K562 (cell line): ENCODE data around the gene TLR8. TPM values are rescaled to one million over a fixed set of nuclear protein-coding genes. Genes with fewer than 3 reads are reported as not detected.

Experiments
- ATAC-seq: fragments of 200-7000 bp; cut with Tn5 transposase; 3 replicates; pipeline ENCODE4 v1.9.1; 2020; ENCODE audit warnings: moderate library complexity
- BruUV-seq: library from RNA; stranded (reverse); fragments of 400-500 nt; replicated peaks from 2 replicates; lab custom pipeline; 2021; lab: Mats Ljungman, UMichigan
- CTCF ChIA-PET: fragments of 300-600 bp; formaldehyde crosslinking; extraction: SDS; loops from one replicate; lab custom pipeline; 2021; ENCODE audit warnings: low intra/inter-chr PET ratio; lab: Yijun Ruan, JAX
- POLR2A ChIA-PET: fragments of 300-600, 350-650 bp; sonication (Branson Sonifier 250); formaldehyde crosslinking; extraction: SDS; loops from one replicate; lab custom pipeline; 2021; ENCODE audit warnings: antibody characterized with exemption, inconsistent platforms; lab: Yijun Ruan, JAX
- DNase-seq, 4 experiments: peaks; one replicate each; pipeline versions ENCODE4 v3.0.0 to v3.0.0-alpha.2; 2011 to 2018; ENCODE audit warnings: low spot score in 3 of 4, mixed read lengths in 3 of 4; ENCODE audit errors: extremely low read depth in 1 of 4
- FAIRE-seq: peaks from 2 replicates; lab custom pipeline; 2011; peaks lifted over from hg19 to GRCh38; lab: Jason Lieb, UNC
- H2AFZ ChIP-seq: 2 replicates; pipeline ENCODE4 v1.6.0; 2011; ENCODE audit warnings: low read depth, low read length, control low read depth, inconsistent platforms
- H3K27ac ChIP-seq: fragments of 200-600 bp; 3 replicates; pipeline ENCODE4 v1.8.0; 2011; ENCODE audit warnings: low read depth, mild to moderate bottlenecking, control low read depth, inconsistent platforms, low read length, moderate library complexity, mixed read lengths; ENCODE audit errors: extremely low read depth
- H3K27me3 ChIP-seq, 2 experiments: fragments of 300-600 bp in 1 of 2; 2 replicates in 1 of 2; 3 replicates in 1 of 2; pipeline versions ENCODE4 v1.6.0 to v1.8.0; 2011; ENCODE audit warnings: inconsistent platforms in 2 of 2, low read length in 2 of 2, mild to moderate bottlenecking in 1 of 2, mixed read lengths in 1 of 2, moderate library complexity in 1 of 2; ENCODE audit not compliant: control insufficient read depth in 2 of 2, insufficient read depth in 2 of 2
- H3K36me3 ChIP-seq: fragments of 300-600 bp; 3 replicates; pipeline ENCODE4 v1.8.0; 2011; ENCODE audit warnings: mild to moderate bottlenecking, low read length, inconsistent platforms; ENCODE audit not compliant: control insufficient read depth, insufficient read depth
- H3K4me1 ChIP-seq, 2 experiments: fragments of 200-600 bp in 1 of 2; replicated peaks in 1 of 2; 2 replicates in 1 of 2; 3 replicates in 1 of 2; pipeline versions ENCODE4 v1.5.1 to v1.8.0; 2011; ENCODE audit warnings: inconsistent platforms in 2 of 2, low read length in 2 of 2, mild to moderate bottlenecking in 1 of 2, mixed read lengths in 1 of 2, moderate library complexity in 1 of 2; ENCODE audit not compliant: control insufficient read depth in 2 of 2, insufficient read depth in 2 of 2
- H3K4me2 ChIP-seq: 2 replicates; pipeline ENCODE4 v1.6.1; 2011; ENCODE audit warnings: low read length, control low read depth, inconsistent platforms, mixed read lengths; ENCODE audit not compliant: insufficient read depth
- H3K4me3 ChIP-seq: fragments of 200-600 bp; sonication (generic), shearing (Covaris generic); 2 replicates; pipeline ENCODE4 v1.5.1; 2016; ENCODE audit warnings: control low read depth, inconsistent platforms
- H3K79me2 ChIP-seq: fragments of 200-600 bp; 3 replicates; pipeline ENCODE4 v1.8.0; 2011; ENCODE audit warnings: low read length, inconsistent platforms; ENCODE audit not compliant: control insufficient read depth, insufficient read depth
- H3K9ac ChIP-seq, 2 experiments: 2 replicates each; pipeline versions ENCODE4 v1.6.0 to v1.6.1; 2011; ENCODE audit warnings: low read depth in 2 of 2, low read length in 2 of 2, control low read depth in 1 of 2, inconsistent platforms in 1 of 2, mild to moderate bottlenecking in 1 of 2, mixed read lengths in 1 of 2; ENCODE audit not compliant: insufficient read depth in 1 of 2
- H3K9me1 ChIP-seq: one replicate; pipeline ENCODE4 v1.6.0; 2011; ENCODE audit warnings: inconsistent platforms, mild to moderate bottlenecking, low read length, moderate library complexity; ENCODE audit not compliant: control insufficient read depth, insufficient read depth
- H3K9me3 ChIP-seq: replicated peaks from 2 replicates; pipeline ENCODE4 v1.5.1; 2011; ENCODE audit warnings: low read depth, low read length, inconsistent platforms; ENCODE audit not compliant: control insufficient read depth, insufficient read depth
- H4K20me1 ChIP-seq: replicated peaks from 2 replicates; pipeline ENCODE4 v1.6.1; 2011; ENCODE audit warnings: low read length, inconsistent platforms, mixed read lengths; ENCODE audit not compliant: control insufficient read depth, insufficient read depth
- CBX3 ChIP-seq, 2 experiments: IDR thresholded peaks; 1 replicate in 1 of 2; 2 replicates in 1 of 2; pipeline ENCODE4 v1.6.1; 2012; ENCODE audit warnings: inconsistent platforms in 2 of 2, low read length in 2 of 2, borderline replicate concordance in 1 of 2, control low read depth in 1 of 2
- CHD4 ChIP-seq: fragments of 200-600 bp; sonication (generic); IDR thresholded peaks from 3 replicates; pipeline ENCODE4 v1.6.1; 2012; ENCODE audit warnings: low read depth, mild to moderate bottlenecking, mixed read lengths, low read length, inconsistent platforms; ENCODE audit not compliant: insufficient read depth, insufficient replicate concordance, poor library complexity, severe bottlenecking
- CTCF ChIP-seq, 3 experiments: IDR thresholded peaks in 2 of 3; conservative IDR thresholded peaks in 1 of 3; 2 replicates each; pipeline ENCODE4 v1.5.1; 2011 to 2012; ENCODE audit warnings: low read length in 3 of 3, mild to moderate bottlenecking in 3 of 3, control low read depth in 2 of 3, improper control_type of control experiment in 1 of 3, inconsistent platforms in 1 of 3, low read depth in 1 of 3, mixed read lengths in 1 of 3, moderate library complexity in 1 of 3; ENCODE audit not compliant: insufficient read depth in 2 of 3
- EGR1 ChIP-seq: fragments of 450-650 bp; conservative IDR thresholded peaks from 2 replicates; pipeline ENCODE4 v1.6.1; 2017; ENCODE audit warnings: mild to moderate bottlenecking
- MNT ChIP-seq, 2 experiments: fragments of 450-650 bp; conservative IDR thresholded peaks; 2 replicates each; pipeline ENCODE4 v1.6.1; 2017; ENCODE audit warnings: mild to moderate bottlenecking in 2 of 2, moderate library complexity in 2 of 2
- SNRNP70 ChIP-seq: fragments of 200-400 bp; formaldehyde crosslinking; optimal IDR thresholded peaks from 2 replicates; pipeline ENCODE3; 2017; ENCODE audit warnings: low read depth, low read length
- TFAM ChIP-seq: fragments of 250-450 bp; sonication (Bioruptor Pico); conservative IDR thresholded peaks from 2 replicates; pipeline ENCODE4 v1.5.0; 2021; ENCODE audit warnings: mild to moderate bottlenecking, moderate library complexity
- WGBS: fragments of 100-300 bp; shearing (Covaris generic); methylation state at CpG from one replicate; pipeline ENCODE4 v1.1.6; 2016; ENCODE audit warnings: low coverage, mixed read lengths; ENCODE audit not compliant: insufficient coverage; ENCODE audit errors: missing lambda C conversion rate; 5-methylcytosine and 5-hydroxymethylcytosine counted together
- in situ Hi-C: fragments of 300-500 bp; cut with MboI; formaldehyde crosslinking; loops from 4 replicates; pipeline ENCODE4 v1.15.0; 2018; ENCODE audit warnings: inconsistent platforms, mixed read lengths
- intact Hi-C: fragments of 100-400 bp; cut with micrococcal nuclease; formaldehyde crosslinking; loops from 2 replicates; pipeline ENCODE4 v1.14.2; 2022
- polyA plus RNA-seq, 8 experiments: library from polyadenylated mRNA; depleted of rRNA in 4 of 8; stranded (reverse) in 5 of 8; unstranded in 3 of 8; fragments of >200 nt; fragmentation: Nextera tagmentation in 2 of 8; fragmentation: Illumina TruSeq in 1 of 8; extraction: Ambion mirVana in 2 of 8; extraction: Trizol in 1 of 8; gene quantifications; 2 replicates each; pipeline versions ENCODE4 v1.2.1 to v1.2.3, GENCODE V29; 2011 to 2014; ENCODE audit warnings: inconsistent platforms in 1 of 8, missing spikeins in 1 of 8
- total RNA-seq, 7 experiments: library from RNA; depleted of rRNA in 6 of 7; stranded (reverse); fragments of >200 nt in 6 of 7; fragmentation: Illumina TruSeq in 2 of 7; extraction: Trizol in 2 of 7; gene quantifications; 2 replicates each; pipeline versions ENCODE4 v1.2.1 to v1.2.3, GENCODE V29; 2011 to 2021; ENCODE audit warnings: low replicate concordance in 1 of 7
- TF ChIP-seq, protein P1 (sequence below): fragments of 250-450 bp; sonication (Bioruptor Pico); IDR thresholded peaks from 2 replicates; pipeline ENCODE4 v1.4.0; 2020; ENCODE audit warnings: mild to moderate bottlenecking, moderate library complexity
- TF ChIP-seq, protein P2 (sequence below): IDR thresholded peaks from 2 replicates; pipeline ENCODE4 v1.6.1; 2011; ENCODE audit warnings: borderline replicate concordance, low read depth, mild to moderate bottlenecking, moderate library complexity, low read length; ENCODE audit not compliant: insufficient read depth, poor library complexity, severe bottlenecking

Gene TLR8
- total and polyA plus RNA-seq, 9 of the 15 experiments (the other 6 are each of a cell fraction or from before 2014, with no cell fraction given): not detected

- no peaks in the 10 kb centered on the region for H3K36me3 ChIP-seq
- WGBS: 2% methylated on average over 11 of the region's 12 CpGs
- CTCF ChIA-PET: interaction anchor here (0.9 to 2.1 kb wide), 2 partner anchors 80 to 123 kb away, joined by 8 to 11 read pairs; no protein-coding TSS in a partner anchor
- H3K4me1 ChIP-seq: no peaks in the 10 kb centered on the region
- H3K9me3 ChIP-seq: no peaks in the 10 kb centered on the region
- H3K9me1 ChIP-seq: no peaks in the 10 kb centered on the region
- POLR2A ChIA-PET: no interaction called here
- no peak overlapping the region for H3K4me3 ChIP-seq
- no peak overlapping the region for H3K9ac ChIP-seq
- H3K79me2 ChIP-seq: no peaks in the 10 kb centered on the region
- DNase-seq (peak; percentile 25 to 57 (median 32)), FAIRE-seq (peak; percentile 44), ATAC-seq (peak; percentile 80)
- H2AFZ ChIP-seq: no peak overlapping the region
- no peak overlapping the region for H3K27ac ChIP-seq
- intact Hi-C loops (loop anchor here (1.0 to 5.0 kb wide), 3 partner anchors 67 to 192 kb away; no protein-coding TSS in a partner anchor), in situ Hi-C loops (loop anchor here (10.0 kb wide), 1 partner anchor 70 kb away; no protein-coding TSS in a partner anchor)
- no peaks in the 10 kb centered on the region for H4K20me1 ChIP-seq
- peaks cover 0 to 9% of the 10 kb centered on the region in 2 experiments; a peak in 1 of 5 replicates for H3K27me3 ChIP-seq
- no peak overlapping the region for H3K4me2 ChIP-seq
- no TSS peak for BruUV-seq
- TF ChIP-seq, protein P1, sequence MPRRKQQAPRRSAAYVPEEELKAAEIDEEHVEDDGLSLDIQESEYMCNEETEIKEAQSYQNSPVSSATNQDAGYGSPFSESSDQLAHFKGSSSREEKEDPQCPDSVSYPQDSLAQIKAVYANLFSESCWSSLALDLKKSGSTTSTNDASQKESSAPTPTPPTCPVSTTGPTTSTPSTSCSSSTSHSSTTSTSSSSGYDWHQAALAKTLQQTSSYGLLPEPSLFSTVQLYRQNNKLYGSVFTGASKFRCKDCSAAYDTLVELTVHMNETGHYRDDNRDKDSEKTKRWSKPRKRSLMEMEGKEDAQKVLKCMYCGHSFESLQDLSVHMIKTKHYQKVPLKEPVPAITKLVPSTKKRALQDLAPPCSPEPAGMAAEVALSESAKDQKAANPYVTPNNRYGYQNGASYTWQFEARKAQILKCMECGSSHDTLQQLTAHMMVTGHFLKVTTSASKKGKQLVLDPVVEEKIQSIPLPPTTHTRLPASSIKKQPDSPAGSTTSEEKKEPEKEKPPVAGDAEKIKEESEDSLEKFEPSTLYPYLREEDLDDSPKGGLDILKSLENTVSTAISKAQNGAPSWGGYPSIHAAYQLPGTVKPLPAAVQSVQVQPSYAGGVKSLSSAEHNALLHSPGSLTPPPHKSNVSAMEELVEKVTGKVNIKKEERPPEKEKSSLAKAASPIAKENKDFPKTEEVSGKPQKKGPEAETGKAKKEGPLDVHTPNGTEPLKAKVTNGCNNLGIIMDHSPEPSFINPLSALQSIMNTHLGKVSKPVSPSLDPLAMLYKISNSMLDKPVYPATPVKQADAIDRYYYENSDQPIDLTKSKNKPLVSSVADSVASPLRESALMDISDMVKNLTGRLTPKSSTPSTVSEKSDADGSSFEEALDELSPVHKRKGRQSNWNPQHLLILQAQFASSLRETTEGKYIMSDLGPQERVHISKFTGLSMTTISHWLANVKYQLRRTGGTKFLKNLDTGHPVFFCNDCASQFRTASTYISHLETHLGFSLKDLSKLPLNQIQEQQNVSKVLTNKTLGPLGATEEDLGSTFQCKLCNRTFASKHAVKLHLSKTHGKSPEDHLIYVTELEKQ (CRISPR knock-in tag): no peak
- TF ChIP-seq EGR1 (no peak), MNT (conservative IDR thresholded peaks at IDR 0.05) (no peak), CHD4 (no peak), SNRNP70 (no peak), CBX3 (IDR thresholded peaks at IDR 0.05; ENCODE audit: borderline replicate concordance in 1 of 2, low read length in 2 of 2) (no peak), CTCF (IDR thresholded peaks at IDR 0.05 in 2 of 3, conservative IDR thresholded peaks at IDR 0.05 in 1 of 3; ENCODE audit: insufficient read depth in 2 of 3, low read depth in 1 of 3, low read length in 3 of 3) (peak; percentile 61 to 74 (median 63)), TFAM (CRISPR knock-in tag) (no peak)
- TF ChIP-seq, protein P2, sequence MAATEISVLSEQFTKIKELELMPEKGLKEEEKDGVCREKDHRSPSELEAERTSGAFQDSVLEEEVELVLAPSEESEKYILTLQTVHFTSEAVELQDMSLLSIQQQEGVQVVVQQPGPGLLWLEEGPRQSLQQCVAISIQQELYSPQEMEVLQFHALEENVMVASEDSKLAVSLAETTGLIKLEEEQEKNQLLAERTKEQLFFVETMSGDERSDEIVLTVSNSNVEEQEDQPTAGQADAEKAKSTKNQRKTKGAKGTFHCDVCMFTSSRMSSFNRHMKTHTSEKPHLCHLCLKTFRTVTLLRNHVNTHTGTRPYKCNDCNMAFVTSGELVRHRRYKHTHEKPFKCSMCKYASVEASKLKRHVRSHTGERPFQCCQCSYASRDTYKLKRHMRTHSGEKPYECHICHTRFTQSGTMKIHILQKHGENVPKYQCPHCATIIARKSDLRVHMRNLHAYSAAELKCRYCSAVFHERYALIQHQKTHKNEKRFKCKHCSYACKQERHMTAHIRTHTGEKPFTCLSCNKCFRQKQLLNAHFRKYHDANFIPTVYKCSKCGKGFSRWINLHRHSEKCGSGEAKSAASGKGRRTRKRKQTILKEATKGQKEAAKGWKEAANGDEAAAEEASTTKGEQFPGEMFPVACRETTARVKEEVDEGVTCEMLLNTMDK: peak; percentile 61
These were observed 12.1 kb upstream of the TLR8 start for GRCh38 chrX:12894074-12895030.
